Dedifferentiated amniotic fluid mesenchymal stem cell (primary cell): ENCODE results near the gene ACIN1.

Source experiments
- DNase-seq: peaks from one replicate; pipeline ENCODE4 v3.0.0-alpha.2; 2016; ENCODE audit errors: extremely low spot score

The ACIN1 gene

DNA sequence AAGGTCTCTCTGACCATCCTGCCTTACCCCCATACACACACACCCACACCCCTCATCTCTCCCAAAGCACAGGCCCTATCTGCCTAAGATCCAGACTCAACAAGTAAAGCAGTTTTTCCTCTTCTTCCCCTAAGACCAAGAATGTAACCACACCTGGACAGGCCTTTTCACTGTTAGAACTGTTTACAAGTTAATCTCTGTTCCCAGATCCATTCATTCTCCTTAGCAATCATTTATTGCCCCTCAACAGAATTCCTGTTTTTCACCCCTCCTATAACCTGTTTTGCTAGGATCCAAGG is 11.8 kb upstream of the ACIN1 start:
- no peak for DNase-seq

GRCh38 chr14:23105348-23105824 is 10.4 kb upstream of the ACIN1 start:
- DNase-seq = no peak

GRCh38 chr14:23104591-23105347 is 9.8 kb upstream of the ACIN1 start, which contains the start of gene CIROP:
CIROP (minus strand) TSS chr14:23104989; CDS start chr14:23104920, 69 bp downstream.
- no peak for DNase-seq

DNA sequence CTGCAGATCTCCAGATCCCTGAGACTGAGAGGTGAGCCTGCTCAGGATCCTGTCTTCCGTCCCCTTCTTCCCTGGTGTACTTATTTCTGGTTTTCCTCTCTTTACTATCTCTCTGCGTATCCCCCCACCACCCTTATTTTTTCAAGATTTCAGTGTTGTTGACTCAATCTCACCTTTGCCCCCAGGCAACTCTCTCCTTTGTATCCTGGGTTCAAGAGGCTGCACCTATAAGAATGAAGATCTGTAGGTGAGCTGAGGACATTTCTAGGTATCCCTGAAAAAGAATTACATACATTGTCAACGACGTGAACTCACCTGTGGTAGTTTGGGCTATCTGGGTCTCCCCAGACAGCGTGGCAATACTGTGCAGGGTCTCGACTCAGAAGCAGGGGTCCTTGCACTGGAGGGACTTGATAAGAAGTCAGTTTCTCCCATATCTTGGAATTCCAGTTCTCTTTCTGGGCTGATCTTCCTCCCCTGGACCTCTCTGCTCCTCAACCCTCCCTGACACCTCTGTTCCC is 9.2 kb upstream of the ACIN1 start:
- DNase-seq = no peak

DNA sequence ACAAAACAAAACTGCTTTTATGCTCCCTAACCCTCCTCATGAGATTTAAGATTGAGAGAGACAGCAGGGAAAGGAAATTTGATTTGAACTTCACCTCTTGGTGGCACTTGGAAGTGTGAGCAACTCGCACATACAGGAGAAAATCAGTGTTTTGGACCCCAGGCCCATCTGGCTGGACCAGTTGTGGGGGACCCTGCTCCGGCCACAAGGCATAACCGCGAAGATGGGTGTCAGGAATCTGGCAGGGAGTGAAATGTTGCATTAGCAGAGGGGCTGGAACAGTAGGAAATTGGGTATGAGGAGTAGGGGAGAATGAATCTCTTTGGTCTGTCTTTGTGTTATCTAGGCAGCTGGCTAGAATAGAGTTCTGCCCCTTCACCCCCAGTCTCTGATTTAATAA is 8.6 kb upstream of the ACIN1 start:
- no peak for DNase-seq

- no peak for DNase-seq
Measured at GRCh38 chr14:23102801-23103200, 7.9 kb upstream of the ACIN1 start.

GRCh38 chr14:23101986-23102625 is 7.2 kb upstream of the ACIN1 start:
- no peak for DNase-seq

DNA sequence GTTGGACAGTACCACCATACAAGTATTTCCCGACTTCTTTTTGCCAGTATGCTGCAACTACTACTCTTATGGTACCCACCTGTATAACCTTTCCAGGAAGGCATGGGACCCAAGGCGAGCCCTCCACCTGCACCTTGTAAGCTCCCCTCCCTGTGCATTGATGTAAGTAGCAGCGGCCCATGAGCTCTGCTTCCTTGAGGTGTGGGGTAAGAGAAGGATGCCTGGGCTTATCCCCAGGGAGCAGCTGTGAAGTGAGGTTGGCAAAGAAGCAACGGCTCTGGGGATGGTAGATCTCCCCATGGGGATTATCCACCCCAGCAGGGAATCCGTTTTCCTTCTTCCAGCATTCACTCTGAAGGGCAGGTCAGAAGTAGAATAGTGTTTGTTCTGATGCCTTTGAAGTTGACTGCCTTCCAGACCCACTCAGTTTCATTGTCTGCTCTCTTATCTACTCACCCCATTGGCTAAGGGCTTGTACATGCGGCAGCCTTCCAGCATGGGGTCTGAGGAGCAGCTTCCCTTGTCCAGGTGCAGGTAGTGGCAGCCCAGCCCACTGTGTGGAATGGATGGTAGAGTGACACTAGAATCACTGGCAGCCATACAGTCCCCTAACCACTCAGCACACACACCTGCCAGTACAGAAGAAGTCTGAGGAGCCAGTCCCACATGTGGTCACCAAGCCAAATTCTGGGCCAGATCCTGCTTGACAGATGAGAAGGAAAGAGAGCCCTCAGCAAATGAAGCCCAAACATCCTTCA is 6.5 kb upstream of the ACIN1 start:
- no peak for DNase-seq

- DNase-seq = no peak
Measured at GRCh38 chr14:23099212-23099861, 4.4 kb upstream of the ACIN1 start.

- no peak for DNase-seq
Measured at GRCh38 chr14:23097786-23098185, 2.9 kb upstream of the ACIN1 start.

- DNase-seq = peak; percentile 100
Measured at GRCh38 chr14:23095196-23096108, 516 bp upstream of the ACIN1 start, which contains the start of gene C14orf119. C14orf119 (plus strand) TSS chr14:23095505; CDS start chr14:23097659, 2,154 bp downstream.

- no peak for DNase-seq
Measured at GRCh38 chr14:23093991-23094665, 808 bp downstream of the ACIN1 start.

DNA sequence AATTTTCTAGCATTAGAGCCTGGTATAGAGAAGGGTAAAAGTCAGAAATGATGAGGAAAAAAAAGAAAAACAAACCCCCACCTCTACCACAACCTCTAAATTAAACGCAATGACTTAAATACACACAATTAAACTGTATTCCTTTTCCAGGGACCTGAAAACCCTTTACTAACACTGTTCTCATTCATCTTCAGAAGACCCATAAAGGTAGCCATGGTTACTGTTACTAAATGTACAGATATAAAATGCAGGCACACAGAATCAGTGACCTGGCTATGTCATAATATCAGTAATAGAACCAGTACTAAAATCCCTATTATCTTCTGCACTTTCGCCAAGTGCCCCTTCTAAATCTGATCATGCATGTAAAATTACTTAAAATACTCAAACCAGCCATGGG is 1.4 kb downstream of the ACIN1 start:
- DNase-seq = no peak

DNA sequence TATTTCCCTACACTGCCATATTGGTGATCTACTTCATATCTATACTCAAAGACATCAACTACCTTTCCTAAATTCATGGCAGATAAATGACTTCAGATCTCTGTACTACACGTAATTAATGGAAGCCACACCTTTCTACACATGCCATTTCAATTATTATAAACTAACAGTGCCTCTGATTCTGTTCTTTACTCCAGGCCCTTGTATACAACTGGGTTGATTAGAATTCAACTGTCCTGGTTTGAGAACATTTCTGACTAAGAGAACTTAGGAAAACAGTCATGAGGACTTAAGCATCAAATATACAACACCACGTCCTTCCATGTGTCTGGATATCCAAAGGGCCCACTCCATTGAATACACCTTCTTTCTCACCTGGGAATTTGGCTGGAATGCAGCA is 1.8 kb downstream of the ACIN1 start:
- DNase-seq = no peak

DNA sequence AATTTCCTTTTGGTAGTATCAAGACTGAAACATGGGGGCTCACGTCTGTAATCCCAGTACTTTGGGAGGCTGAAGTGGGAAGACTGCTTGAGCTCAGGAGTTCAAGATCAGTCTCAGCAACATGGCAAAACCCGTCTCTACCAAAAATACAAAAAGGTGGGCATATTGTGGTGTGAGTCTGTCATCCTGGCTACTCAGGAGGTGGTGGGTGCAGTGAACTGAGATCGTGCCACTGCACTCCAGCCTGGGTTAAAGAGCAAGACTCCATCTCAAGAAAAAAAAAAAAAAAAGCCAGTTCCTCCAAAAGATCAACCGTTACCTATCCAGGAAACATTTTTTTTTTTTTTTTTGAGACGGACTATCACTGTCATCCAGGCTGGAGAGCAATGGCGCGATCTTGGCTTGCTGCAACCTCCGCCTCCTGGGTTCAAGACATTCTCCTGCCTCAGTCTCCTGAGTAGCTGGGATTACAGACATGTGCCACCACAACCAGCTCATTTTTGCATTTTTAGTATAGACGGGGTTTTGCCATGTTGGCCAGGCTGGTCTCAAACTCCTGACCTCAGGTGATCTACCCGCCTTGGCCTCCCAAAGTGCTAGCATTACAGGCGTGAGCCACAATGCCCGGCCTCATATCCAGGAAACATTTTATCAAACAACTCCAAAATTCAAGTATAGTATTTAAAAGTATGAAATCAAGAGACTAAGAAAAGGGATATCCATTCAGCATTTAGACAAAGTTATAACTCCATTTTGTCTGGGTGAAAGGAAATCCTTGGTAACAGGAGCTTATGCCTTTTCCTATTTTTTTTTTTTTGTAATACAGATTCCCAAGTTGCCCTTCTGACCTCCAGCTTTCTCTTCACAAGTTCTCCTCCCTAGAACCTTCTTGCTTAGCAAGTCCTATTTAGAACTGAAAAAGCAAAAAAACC is 3.4 kb downstream of the ACIN1 start:
- no peak for DNase-seq

DNA sequence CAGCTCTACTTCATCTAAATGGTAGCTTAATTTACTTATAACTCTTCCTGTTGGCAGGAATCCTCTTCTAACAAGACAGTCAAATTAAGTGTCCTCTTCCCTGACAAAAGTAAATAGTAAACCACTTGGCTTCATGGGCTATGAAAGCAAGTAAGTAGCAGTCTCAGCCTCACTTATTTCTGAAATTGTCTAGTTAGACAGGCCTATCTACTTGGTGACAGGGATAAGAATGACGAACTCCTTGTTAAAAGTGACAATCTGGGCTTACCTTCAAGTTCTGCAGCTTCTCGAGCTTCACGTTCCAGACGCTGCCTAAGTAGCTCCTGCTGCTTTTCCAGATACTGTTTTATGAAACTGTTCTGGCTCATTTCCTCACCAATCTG is 4.7 kb downstream of the ACIN1 start:
- DNase-seq = no peak

GRCh38 chr14:23089498-23090253 is 5.3 kb downstream of the ACIN1 start:
- no peak for DNase-seq

- DNase-seq = no peak
Measured at GRCh38 chr14:23086565-23086964, 8.4 kb downstream of the ACIN1 start.
